SKM-1 (cell line): ENCODE measurements around the gene CDC45.
A peak's percentile ranks its signal among the peaks of the same experiment; 100 is the strongest.
"Not testable (repeated sequence)": the region's sequence is repeated elsewhere in the genome, so short reads cannot be mapped to it uniquely, and the experiment has no call there.

Experiments
- DNase-seq: peaks from one replicate; lab custom pipeline; 2025; ENCODE audit not compliant: unreplicated experiment; lab: John Stamatoyannopoulos, UW

The CDC45 gene

DNA sequence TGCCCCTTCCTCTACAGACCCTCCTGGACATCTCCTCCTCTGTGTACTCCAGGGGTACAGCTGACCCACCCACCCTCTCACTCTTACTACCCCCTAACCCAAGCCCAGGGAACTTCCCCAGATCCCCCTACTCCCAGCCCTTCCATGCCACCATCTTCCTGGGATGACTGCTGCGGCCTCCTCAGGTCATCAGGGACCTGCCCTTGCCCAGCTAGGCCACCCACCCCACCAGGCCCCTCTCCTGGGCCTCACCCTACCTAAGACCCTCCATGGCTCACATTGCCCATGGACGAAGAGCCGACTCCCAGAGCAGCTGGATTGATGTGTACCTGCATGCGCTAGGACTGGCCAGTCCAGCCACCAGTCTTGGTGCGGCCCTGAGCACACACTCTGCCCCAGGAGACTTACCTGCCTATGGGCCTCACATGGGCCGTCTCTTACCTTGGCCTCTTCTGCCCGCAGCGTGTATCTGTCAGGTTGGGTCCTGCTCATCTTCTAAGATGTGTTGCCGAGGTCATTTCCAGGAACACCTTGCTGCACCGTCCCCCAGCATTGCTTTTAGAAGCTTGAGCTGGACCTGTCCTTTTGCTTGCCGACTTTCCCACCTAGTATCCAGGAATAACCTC lies 46.5 kb downstream of the CDC45 start:
- DNase-seq = no peak

DNA sequence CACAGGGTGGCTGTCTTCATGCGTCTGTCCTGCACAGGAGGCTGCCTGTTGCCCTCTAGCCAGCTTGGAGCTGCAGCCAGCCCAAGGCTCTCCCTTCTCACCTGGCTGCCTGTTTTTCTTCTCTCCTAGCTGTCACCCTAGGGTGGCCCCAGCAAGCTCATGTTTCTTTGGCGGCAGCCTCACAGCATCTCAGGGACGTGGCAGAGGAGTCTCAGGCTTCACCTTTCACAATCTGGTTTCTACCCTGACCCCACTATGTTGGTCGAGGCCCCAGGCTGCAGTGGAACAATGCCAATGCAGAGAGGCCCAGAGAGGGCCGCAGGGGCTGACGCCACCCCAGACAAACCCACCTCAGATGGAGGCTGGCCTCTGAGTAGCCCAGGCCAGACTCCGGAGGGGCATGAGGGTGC lies 47.0 kb downstream of the CDC45 start:
- DNase-seq = no peak

DNA sequence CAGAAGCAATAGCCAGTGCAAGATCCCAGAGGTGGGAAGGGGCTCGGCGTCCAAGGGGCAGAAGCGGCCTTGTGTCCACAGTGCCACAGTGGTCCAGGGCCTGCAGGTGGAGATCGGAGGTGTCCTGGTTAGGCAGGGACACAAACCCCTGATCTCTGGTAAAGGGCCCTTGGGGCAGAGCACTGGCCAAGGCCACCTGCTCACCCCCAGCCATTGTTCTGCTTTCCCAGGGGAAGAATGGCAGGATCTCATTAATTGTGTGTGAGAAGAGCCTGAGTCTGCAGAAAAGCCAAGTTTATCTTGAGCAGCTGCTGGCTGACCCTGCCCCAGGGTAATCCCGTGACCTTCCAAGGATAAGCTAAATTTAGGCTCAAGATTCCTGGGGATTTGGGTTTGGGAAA lies 47.6 kb downstream of the CDC45 start:
- DNase-seq = no peak

- DNase-seq = no peak
These were observed 48.2 kb downstream of the CDC45 start for GRCh38 chr22:19527861-19528417.

GRCh38 chr22:19529811-19530210 lies 50.1 kb downstream of the CDC45 start:
- DNase-seq = no peak

DNA sequence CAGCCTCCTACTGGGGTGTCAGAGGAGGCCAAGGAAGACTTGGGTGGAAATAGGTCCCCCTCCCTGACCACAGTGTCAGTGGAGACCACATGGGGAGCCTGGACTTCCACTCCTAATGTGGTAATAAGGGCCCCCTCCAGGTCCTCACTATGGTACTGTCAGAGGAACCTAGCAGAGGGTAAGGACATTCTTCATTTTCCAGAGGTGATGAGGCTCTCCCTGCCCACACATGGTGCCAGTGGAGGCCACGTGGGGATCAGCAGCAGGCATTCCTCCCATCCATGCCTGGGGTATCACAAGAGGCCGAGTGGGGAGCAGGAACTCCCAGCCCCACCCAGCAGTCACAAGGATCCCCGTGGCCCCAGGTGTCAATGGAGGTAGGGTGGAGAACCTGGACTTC lies 51.0 kb downstream of the CDC45 start:
- DNase-seq = no peak

GRCh38 chr22:19531327-19531726 lies 51.6 kb downstream of the CDC45 start:
- DNase-seq = not testable (repeated sequence)

- no peak for DNase-seq
These were observed 53.4 kb downstream of the CDC45 start for GRCh38 chr22:19533049-19533626.

DNA sequence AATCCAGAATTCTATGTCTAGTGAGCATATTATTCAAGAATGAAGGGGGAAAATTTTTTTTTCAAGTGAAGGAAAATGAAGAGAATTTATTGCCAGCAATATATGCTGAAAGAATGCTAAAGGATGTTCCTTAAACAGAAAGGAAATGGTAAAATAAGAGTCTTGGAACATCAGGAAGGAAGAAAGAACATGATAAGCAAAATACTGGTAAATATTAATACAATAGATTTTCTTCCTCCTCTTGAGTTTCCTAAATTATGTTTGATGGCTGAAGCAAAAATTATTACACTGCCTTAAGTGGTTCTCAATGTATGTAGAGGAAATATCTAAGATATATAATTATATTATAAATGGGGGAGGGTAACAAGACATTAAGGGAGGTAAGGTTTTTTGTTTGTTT lies 54.1 kb downstream of the CDC45 start:
- DNase-seq = no peak

DNA sequence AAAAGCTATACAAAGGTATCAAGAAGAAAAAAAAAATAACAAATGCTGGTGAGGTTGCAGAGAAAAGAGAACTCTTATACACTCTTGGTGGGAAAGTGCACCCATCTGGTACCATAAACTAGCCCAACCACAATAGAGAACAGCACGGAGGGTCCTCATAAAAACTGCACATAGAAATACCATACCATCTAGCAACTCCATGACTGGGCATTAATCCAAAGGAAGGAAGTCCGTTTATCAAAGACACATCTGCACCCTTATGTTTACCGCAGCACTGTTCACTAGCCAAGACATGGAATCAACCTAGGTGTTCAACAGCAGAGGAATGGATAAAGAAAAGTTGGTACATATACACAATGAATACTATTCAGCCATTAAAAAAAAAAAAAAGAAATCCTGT lies 55.3 kb downstream of the CDC45 start:
- DNase-seq = no peak

DNA sequence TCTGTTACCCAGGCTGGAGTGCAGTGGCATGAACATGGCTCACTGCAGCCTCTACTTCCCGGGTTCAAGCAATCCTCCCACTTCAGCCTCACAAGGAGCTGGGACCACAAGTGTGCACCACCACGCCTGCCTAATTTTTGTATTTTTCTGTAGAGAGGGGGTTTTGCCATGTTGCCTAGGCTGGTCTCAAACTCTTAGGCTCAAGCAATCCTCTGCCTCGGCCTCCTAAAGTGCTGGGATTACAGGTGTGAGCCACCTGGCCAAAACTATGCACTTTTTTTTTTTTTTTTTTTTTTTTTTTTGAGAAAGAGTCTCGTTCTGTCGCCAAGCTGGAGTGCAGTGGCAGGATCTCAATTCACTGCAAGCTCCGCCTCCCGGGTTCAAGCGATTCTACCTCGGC lies 56.8 kb downstream of the CDC45 start:
- no peak for DNase-seq

DNA sequence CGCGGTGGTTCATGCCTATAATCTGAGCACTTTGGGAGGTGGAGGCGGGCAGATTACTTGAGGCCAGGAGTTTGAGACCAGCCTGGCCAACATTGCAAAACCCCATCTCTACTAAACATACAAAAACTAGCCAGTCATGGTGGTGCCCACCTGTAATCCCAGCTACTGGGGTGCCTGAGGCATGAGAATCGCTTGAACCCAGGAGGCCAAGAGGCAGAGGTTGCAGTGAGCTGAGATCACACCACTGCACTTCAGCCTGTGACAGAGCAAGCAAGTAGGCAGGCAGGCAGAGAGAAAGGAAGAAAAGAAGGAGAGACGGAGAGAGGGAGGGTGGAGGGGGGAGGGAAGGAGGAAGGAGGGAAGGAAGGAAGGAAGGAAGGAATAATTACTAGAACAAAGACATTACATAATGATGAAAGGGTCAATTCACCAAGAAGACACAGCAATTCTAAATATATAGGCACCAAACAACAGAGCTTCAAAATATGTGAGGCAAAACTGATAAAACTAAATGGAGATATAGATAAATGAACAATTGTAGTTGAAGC lies 58.3 kb downstream of the CDC45 start:
- no peak for DNase-seq

DNA sequence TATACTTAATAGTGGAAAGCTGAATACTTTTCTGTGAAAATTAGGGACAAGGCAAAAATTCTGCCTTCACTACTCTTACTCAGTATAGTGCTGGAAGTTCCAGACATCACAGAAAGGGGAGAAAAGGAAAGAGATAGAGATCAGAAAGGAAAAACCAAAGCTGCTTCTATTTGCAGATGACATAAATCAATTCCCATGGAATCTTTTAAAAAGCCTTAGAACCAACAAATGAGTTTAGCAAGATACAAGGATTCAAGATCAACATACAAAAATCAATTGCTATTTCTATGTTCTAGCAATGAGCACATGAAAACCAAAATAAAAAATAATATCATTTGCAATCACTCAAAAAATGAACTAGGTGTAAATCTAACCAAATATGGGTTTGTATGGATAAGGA lies 60.7 kb downstream of the CDC45 start:
- no peak for DNase-seq

- DNase-seq = no peak
These were observed 64.4 kb downstream of the CDC45 start for GRCh38 chr22:19543970-19544708.

DNA sequence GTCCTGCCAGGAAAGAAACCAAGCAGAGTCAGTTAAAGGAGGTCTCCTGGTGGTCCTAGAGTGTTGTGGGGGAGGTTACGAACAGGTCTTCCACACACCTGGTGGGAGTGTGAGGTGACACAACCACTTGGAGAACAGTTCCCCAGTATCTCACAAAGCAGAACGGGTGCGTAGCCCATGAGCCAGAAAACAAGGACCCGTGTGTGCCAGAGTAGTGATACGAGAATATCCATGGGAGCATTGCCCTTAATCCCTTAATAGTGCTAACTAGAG lies 66.2 kb downstream of the CDC45 start:
- no peak for DNase-seq

- peak; percentile 38 for DNase-seq
These were observed 67.0 kb downstream of the CDC45 start for GRCh38 chr22:19546680-19547079.

DNA sequence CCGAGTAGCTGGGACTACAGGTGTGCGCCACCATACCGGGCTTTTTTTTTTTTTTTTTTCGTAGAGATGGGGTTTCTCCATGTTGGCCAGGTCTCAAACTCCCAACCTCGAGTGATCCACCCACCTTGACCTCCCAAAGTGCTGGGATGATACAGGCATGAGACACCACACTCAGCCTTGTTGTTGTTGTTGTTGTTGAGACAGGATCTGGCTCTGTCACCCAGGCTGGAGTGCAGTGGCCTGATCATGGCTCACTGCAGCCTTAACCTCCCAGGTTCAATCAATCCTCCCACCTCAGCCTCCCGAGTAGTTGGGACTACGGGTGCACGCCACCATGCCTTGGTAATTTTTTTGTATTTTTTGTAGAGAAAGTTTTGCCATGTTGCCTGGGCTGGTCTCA lies 67.9 kb downstream of the CDC45 start:
- DNase-seq = no peak

GRCh38 chr22:19548427-19548826 lies 68.7 kb downstream of the CDC45 start:
- DNase-seq = not testable (repeated sequence)

GRCh38 chr22:19548964-19549363 lies 69.2 kb downstream of the CDC45 start:
- DNase-seq = no peak

DNA sequence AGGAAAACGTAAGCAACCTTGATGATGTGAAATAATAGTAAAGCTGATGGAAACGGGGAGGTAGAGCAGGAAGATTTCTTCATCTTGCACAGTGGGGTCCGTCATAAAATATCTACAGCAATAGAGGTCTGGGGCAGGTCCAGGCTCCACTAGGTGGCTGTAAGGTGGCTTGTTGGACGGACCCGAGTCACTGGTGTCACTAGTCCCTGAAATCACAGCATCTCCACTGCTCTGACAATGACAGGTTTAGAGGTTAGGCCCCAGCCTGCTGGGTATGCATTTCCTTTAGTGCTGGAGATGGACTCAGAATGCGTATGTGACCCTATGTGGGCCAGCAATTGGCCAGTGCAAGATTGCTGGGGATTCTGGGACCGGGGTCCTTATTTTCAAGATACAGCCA lies 69.7 kb downstream of the CDC45 start:
- no peak for DNase-seq

DNA sequence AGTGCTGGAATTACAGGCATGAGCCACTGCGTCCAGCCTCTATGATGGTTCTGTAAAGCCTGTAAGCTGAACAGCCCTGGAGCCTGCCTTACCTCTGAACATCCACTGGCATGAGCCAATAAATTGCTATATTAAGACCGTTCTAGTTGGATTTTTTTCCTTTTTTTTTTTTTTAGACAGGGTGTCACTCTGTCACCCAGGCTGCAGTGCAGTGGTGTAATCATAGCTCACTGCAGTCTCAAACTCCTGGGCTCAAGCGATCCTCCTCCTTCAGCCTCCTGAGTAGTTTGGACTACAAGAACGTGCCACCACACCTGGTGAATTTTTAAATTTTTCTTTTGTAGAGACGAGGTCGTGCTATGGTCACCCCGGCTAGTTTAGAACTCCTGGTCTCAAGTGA lies 70.7 kb downstream of the CDC45 start:
- DNase-seq = no peak

DNA sequence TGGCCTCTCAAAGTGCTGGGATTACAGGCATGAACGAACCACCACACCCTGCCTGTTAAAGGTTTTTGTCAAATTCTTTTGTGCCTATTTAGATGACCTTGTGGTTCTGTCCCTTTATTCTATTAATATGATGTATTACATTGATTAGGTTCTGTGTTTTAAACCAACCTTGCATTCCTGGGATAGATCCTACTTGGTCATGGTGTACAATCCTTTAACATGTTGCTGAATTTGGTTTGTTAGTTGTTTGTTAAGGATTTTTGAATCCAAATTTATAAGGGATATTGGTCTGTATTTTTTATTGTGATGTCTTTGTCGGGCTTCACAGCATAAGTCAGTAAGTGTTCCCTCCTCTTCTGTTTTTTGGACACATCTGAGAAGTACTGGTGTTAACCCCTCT lies 73.5 kb downstream of the CDC45 start:
- DNase-seq = no peak
